GM23248 (cell line): ENCODE data around the gene WIPF1. TPM values are rescaled to one million over a fixed set of nuclear protein-coding genes. Genes with fewer than 3 reads are reported as not detected.

Experiments used
- DNase-seq: peaks from one replicate; pipeline ENCODE4 v3.0.0-alpha.2; 2015
- H2AFZ ChIP-seq: fragments of 200-600 bp; sonication (generic); 2 replicates; pipeline ENCODE4 v1.6.1; 2016; ENCODE audit warnings: antibody characterized with exemption
- H3F3A ChIP-seq: fragments of 200-600 bp; sonication (generic); 2 replicates; pipeline ENCODE4 v1.6.1; 2016; ENCODE audit warnings: mild to moderate bottlenecking, antibody characterized with exemption, mixed run types; ENCODE audit not compliant: insufficient read depth
- H3K27ac ChIP-seq: fragments of 200-600 bp; sonication (generic); 2 replicates; pipeline ENCODE4 v1.5.1; 2016; ENCODE audit warnings: mild to moderate bottlenecking
- H3K27me3 ChIP-seq: fragments of 200-600 bp; sonication (generic); replicated peaks from 2 replicates; pipeline ENCODE4 v1.6.1; 2016; ENCODE audit warnings: mild to moderate bottlenecking; ENCODE audit not compliant: insufficient read depth
- H3K36me3 ChIP-seq: fragments of 200-600 bp; sonication (generic); 2 replicates; pipeline ENCODE4 v1.6.1; 2016; ENCODE audit warnings: low read depth, mild to moderate bottlenecking
- H3K4me1 ChIP-seq: fragments of 200-600 bp; sonication (generic); 2 replicates; pipeline ENCODE4 v1.6.1; 2016; ENCODE audit warnings: mild to moderate bottlenecking; ENCODE audit not compliant: insufficient read depth
- H3K4me2 ChIP-seq: fragments of 200-600 bp; sonication (generic); one replicate; pipeline ENCODE4 v1.6.1; 2016; ENCODE audit warnings: mild to moderate bottlenecking; ENCODE audit not compliant: unreplicated experiment
- H3K4me3 ChIP-seq: fragments of 200-600 bp; sonication (generic); 2 replicates; pipeline ENCODE4 v1.5.1; 2016; ENCODE audit warnings: mild to moderate bottlenecking
- H3K79me2 ChIP-seq: fragments of 200-600 bp; sonication (generic); 2 replicates; pipeline ENCODE4 v1.6.1; 2016; ENCODE audit warnings: mild to moderate bottlenecking; ENCODE audit not compliant: insufficient read depth
- H3K9ac ChIP-seq: fragments of 200-600 bp; sonication (generic); 2 replicates; pipeline ENCODE4 v1.6.1; 2016; ENCODE audit warnings: mild to moderate bottlenecking
- H3K9me2 ChIP-seq: fragments of 200-600 bp; sonication (generic); 2 replicates; pipeline ENCODE4 v1.6.1; 2016; ENCODE audit warnings: mixed run types, mild to moderate bottlenecking, moderate library complexity; ENCODE audit not compliant: insufficient read depth
- H3K9me3 ChIP-seq: fragments of 200-600 bp; sonication (generic); one replicate; pipeline ENCODE4 v1.6.1; 2017; ENCODE audit warnings: low read depth
- H4K20me1 ChIP-seq: fragments of 200-600 bp; sonication (generic); 2 replicates; pipeline ENCODE4 v1.6.0; 2016; ENCODE audit not compliant: insufficient read depth
- EZH2 ChIP-seq: fragments of 200-600 bp; sonication (generic); IDR thresholded peaks from 2 replicates; pipeline ENCODE4 v1.6.1; 2018; ENCODE audit warnings: antibody characterized with exemption, mild to moderate bottlenecking; ENCODE audit not compliant: insufficient read depth, poor library complexity, severe bottlenecking
- EZH2phosphoT487 ChIP-seq: fragments of 200-600 bp; sonication (generic); IDR thresholded peaks from 2 replicates; pipeline ENCODE4 v1.6.1; 2018; ENCODE audit warnings: antibody characterized with exemption, moderate library complexity, mild to moderate bottlenecking, low read depth; ENCODE audit not compliant: insufficient read depth
- WGBS, 2 experiments: methylation state at CpG; one replicate each; pipeline ENCODE4 v1.1.6; 2015 to 2017; ENCODE audit warnings: low lambda C conversion rate in 2 of 2, low coverage in 1 of 2; ENCODE audit errors: missing lambda C conversion rate in 2 of 2; 5-methylcytosine and 5-hydroxymethylcytosine counted together
- in situ Hi-C: fragments of 300-500 bp; cut with MboI; formaldehyde crosslinking; loops from 2 replicates; pipeline ENCODE4 v1.15.0; 2020
- polyA plus RNA-seq: library from polyadenylated mRNA; unstranded; fragments of >200 nt; fragmentation: Nextera tagmentation; extraction: Ambion mirVana; gene quantifications from 2 replicates; pipeline ENCODE4 v1.2.1, GENCODE V29; 2016
- total RNA-seq: library from RNA; depleted of rRNA; stranded (reverse); fragments of >200 nt; shearing (Covaris generic); gene quantifications from 2 replicates; pipeline ENCODE4 v1.2.3, GENCODE V29; 2014

WIPF1 gene
- total and polyA plus RNA-seq, 2 experiments from 2014 or later = 21.4 to 50.3 TPM

GRCh38 chr2:174590346-174590745 is 7.3 kb downstream of the WIPF1 start:
- Histone ChIP-seq H3F3A (peaks cover 27% of the 10 kb centered on the region), H3K9ac (no peak overlapping the region), H3K9me2 (no peaks in the 10 kb centered on the region), H2AFZ (no peak overlapping the region), H3K4me2 (no peak overlapping the region), H3K27ac (peak overlapping the region; percentile 45; the same call in 1 of the 2 replicates), H3K36me3 (no peaks in the 10 kb centered on the region), H3K9me3 (no peaks in the 10 kb centered on the region), H3K4me3 (no peak overlapping the region), H3K27me3 (no peaks in the 10 kb centered on the region), H3K79me2 (peaks cover 39% of the 10 kb centered on the region), H4K20me1 (no peaks in the 10 kb centered on the region), H3K4me1 (peaks cover 63% of the 10 kb centered on the region)
- TF ChIP-seq EZH2phosphoT487 (no peak), EZH2 (no peak)
- 65 to 73% methylated on average over 4 of the region's 4 CpGs for WGBS, 2 experiments
- no peak for DNase-seq
- in situ Hi-C loops = no loop called here

DNA sequence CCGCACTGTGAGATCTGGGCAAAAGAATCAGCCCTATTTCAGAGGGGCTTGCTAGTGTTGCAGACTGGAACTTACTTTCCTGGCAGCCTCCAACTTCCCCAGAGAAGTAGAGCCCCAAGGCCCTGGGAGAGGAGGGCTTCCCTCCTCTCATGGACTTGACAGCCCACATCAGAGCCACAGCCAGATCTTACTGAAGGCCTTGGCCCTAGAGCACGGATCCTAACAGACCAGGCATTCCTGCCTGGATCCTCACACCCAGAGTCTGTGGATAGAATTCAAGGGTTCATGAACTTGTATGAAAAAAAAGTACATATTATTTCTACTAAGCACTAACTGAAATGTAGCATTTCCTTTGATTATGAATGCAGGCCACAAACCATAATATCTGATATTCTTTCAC is 8.3 kb downstream of the WIPF1 start:
- TF ChIP-seq EZH2 (no peak), EZH2phosphoT487 (no peak)

DNA sequence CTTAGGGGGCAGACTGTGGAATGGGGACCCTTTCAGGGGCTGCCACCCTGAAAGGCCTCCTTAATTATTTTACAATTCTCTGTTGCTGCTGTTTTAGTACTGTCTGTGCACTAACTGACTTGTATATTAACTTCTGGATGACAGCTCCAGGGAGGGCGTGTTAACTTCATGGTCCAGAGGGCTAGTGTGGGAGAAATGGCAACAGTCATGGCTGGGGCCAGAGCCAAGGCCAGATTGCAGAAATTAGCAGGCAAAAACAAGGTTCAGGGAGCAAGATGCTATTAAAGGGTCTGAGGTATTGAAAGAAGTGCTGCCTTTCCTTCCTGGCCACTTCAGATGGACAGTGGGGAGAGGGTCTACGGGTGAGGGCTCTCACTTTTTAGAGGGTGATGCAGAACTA is 9.1 kb downstream of the WIPF1 start:
- Histone ChIP-seq H3K4me3 (no peak overlapping the region), H3K79me2 (peaks cover 34% of the 10 kb centered on the region), H3K36me3 (peaks cover 9% of the 10 kb centered on the region; the same call in 1 of the 2 replicates), H4K20me1 (no peaks in the 10 kb centered on the region), H3K9me2 (no peaks in the 10 kb centered on the region), H3K4me2 (no peak overlapping the region), H3K9ac (no peak overlapping the region), H3K9me3 (no peaks in the 10 kb centered on the region), H3F3A (peaks cover 13% of the 10 kb centered on the region; the same call in 1 of the 2 replicates), H3K27me3 (no peaks in the 10 kb centered on the region), H3K4me1 (peaks cover 48% of the 10 kb centered on the region), H2AFZ (no peak overlapping the region), H3K27ac (no peak overlapping the region)
- TF ChIP-seq EZH2phosphoT487 (no peak), EZH2 (no peak)
- in situ Hi-C loops = loop anchor here (10.0 kb wide), 1 partner anchor 96 kb away; no protein-coding TSS in a partner anchor
- WGBS, 2 experiments = 63 to 65% methylated on average over 2 of the region's 2 CpGs
- DNase-seq = peak; percentile 60

More for the DNA sequence above, 8.3 kb downstream of the WIPF1 start:
- Histone ChIP-seq H3K9me3 (no peaks in the 10 kb centered on the region), H3K9ac (no peak overlapping the region), H3K4me3 (no peak overlapping the region), H3K36me3 (no peaks in the 10 kb centered on the region), H2AFZ (no peak overlapping the region), H3K27me3 (no peaks in the 10 kb centered on the region), H3K9me2 (no peaks in the 10 kb centered on the region), H3K4me2 (no peak overlapping the region), H4K20me1 (no peaks in the 10 kb centered on the region), H3F3A (peaks cover 20% of the 10 kb centered on the region; the same call in 1 of the 2 replicates), H3K27ac (no peak overlapping the region), H3K4me1 (peaks cover 57% of the 10 kb centered on the region), H3K79me2 (peaks cover 34% of the 10 kb centered on the region)
- in situ Hi-C loops = loop anchor here (10.0 kb wide), 1 partner anchor 95 kb away; no protein-coding TSS in a partner anchor
- WGBS, 2 experiments = 87 to 88% methylated on average over 2 of the region's 2 CpGs
- no peak for DNase-seq

DNA sequence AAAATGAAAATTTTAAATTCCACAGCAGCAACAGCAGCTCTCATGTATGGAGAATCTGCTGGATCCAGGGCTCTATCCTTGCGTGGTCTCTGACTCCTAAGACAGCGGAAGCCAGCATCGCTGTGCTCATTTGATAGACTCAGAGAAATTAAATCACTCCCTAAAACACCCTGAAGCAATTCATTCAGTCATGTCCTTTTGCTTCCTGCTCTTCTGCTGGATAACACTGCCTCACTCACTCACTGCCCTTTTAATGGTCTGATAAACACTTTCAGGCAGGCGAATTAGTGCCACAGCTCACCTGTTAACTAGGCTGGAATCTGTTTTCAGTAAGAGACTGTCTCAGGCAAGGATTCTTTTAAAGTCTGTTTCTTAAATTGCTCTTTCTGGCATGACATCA is 10.0 kb downstream of the WIPF1 start:
- DNase-seq = peak; percentile 32

More for the DNA sequence above, 10.0 kb downstream of the WIPF1 start:
- Histone ChIP-seq H3K4me3 (no peak overlapping the region), H3K79me2 (peaks cover 29% of the 10 kb centered on the region), H3F3A (peaks cover 13% of the 10 kb centered on the region; the same call in 1 of the 2 replicates), H3K4me1 (peaks cover 39% of the 10 kb centered on the region), H3K4me2 (peak overlapping the region; percentile 10), H2AFZ (no peak overlapping the region), H3K27ac (peak overlapping the region; percentile 57), H3K27me3 (no peaks in the 10 kb centered on the region), H3K9me2 (no peaks in the 10 kb centered on the region), H3K9ac (peak overlapping the region; percentile 38; the same call in 1 of the 2 replicates), H3K36me3 (peaks cover 12% of the 10 kb centered on the region; the same call in 1 of the 2 replicates), H3K9me3 (no peaks in the 10 kb centered on the region), H4K20me1 (no peaks in the 10 kb centered on the region)
- in situ Hi-C loops = loop anchor here (10.0 kb wide), 1 partner anchor 97 kb away; no protein-coding TSS in a partner anchor
- WGBS, 2 experiments = 70 to 72% methylated on average over 4 of the region's 4 CpGs
- TF ChIP-seq EZH2phosphoT487 = no peak
- no peak for TF ChIP-seq EZH2
